A204.1 (cell line): ENCODE measurements around the gene RFC4.

Experiments used
- FAIRE-seq: peaks from 2 replicates; lab custom pipeline; 2012; peaks lifted over from hg19 to GRCh38; lab: Jason Lieb, UNC

Gene RFC4

DNA sequence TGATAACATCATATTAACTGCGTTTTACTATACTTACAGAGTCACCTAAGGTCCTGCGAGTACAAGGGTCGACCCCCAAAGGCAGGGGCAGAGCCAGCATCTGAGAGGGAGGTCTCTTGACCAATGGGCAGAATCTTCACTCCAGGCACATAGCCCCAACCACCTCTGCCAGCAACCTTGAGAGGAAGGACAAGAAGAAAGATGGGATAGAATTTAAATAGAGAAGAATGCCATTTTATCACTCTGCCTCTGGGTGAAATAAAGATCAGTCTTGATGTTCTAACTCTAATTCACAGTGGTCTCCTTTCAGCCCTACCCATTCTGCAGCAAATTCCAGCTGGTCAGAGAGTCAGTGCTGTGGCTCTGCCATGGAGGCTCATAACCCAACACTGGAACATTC, 62.6 kb downstream of the RFC4 start:
- FAIRE-seq, result no peak

DNA sequence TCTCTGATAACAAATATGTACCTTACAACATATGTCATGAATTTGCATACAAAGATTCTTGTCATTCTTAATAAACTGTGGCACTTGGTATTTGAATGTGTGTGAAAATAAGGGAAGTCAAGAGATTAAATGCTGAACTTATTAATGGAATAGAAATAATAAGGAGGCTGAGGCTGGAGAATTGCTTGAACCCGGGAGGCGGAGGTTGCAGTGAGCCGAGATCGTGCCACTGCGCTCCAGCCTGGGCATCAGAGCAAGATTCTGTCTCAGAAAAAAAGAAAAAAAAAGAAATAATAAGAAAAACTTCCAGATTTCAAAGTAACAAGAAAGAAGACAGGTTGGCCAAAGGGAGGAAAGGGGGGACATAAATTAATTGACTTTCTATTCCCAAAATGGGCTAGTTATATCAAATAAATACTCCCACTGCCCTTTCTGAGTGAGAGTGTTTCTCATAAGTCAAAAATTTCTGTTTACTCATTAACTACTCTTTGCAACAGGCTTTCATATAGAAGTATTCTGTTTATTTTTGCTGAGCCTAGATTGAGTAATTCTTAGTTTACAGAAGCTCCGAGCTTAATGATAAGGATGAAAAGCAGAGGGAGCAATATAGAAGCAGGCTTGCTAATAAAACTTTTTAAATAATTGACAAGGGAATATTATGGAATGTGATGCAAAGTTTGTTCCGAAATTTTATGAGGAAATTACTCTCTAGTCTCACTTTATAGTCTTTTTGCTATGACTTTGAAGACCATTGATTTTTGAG, 63.5 kb downstream of the RFC4 start:
- FAIRE-seq, result no peak
